SK-N-MC (cell line): ENCODE data around the gene LDB1.

ENCODE experiments used
- EZH2 ChIP-seq: fragments of 200-600 bp; sonication (generic); IDR thresholded peaks from one replicate; pipeline ENCODE4 v1.6.1; 2017; ENCODE audit warnings: antibody characterized with exemption
- FOXP2 ChIP-seq: optimal IDR thresholded peaks from 2 replicates; pipeline ENCODE3; 2011; ENCODE audit warnings: mild to moderate bottlenecking, moderate library complexity; ENCODE audit not compliant: insufficient read depth; ENCODE audit errors: extremely low read length, control extremely low read depth
- POLR2AphosphoS5 ChIP-seq: IDR thresholded peaks from 2 replicates; pipeline ENCODE4 v1.6.1; 2012; ENCODE audit warnings: mild to moderate bottlenecking, low read depth, low read length, borderline replicate concordance

DNA sequence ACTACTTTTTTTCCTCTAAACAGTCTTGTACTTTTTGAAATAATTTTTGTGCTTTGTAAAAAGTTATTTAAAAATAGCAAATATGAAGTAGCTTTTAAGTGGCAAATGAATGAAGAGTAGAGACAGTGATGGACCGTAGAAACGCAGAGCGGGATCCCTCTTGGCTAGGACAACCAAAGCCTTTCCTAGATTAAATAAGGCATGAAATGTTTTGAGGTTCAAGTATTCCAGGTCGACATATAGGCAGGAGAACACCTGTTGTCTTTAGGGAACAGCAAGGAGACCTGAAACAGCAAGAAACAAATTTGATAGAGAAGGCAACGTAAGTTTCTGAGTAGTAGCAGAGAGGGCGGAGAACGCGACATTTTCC lies 12.0 kb upstream of the LDB1 start:
- TF ChIP-seq EZH2 = no peak
- no peak for TF ChIP-seq POLR2AphosphoS5
- TF ChIP-seq FOXP2 = no peak
